Measurements from ENCODE around the gene PCDHGA8. TPM values are rescaled to one million over a fixed set of nuclear protein-coding genes. Genes with fewer than 3 reads are reported as not detected.

The PCDHGA8 gene
- total RNA-seq, 1 donor from 2014 or later, result 8.5 TPM

GRCh38 chr5:141366016-141366896 is 26.2 kb upstream of the PCDHGA8 start:
- no peaks in the 10 kb centered on the region for H3K27me3 ChIP-seq (ENCODE audit: low read depth)
- H3K36me3 ChIP-seq, result peaks cover 30% of the 10 kb centered on the region
- H3K9me3 ChIP-seq (replicated peaks), result peaks cover 98% of the 10 kb centered on the region
- TF ChIP-seq, protein P1, sequence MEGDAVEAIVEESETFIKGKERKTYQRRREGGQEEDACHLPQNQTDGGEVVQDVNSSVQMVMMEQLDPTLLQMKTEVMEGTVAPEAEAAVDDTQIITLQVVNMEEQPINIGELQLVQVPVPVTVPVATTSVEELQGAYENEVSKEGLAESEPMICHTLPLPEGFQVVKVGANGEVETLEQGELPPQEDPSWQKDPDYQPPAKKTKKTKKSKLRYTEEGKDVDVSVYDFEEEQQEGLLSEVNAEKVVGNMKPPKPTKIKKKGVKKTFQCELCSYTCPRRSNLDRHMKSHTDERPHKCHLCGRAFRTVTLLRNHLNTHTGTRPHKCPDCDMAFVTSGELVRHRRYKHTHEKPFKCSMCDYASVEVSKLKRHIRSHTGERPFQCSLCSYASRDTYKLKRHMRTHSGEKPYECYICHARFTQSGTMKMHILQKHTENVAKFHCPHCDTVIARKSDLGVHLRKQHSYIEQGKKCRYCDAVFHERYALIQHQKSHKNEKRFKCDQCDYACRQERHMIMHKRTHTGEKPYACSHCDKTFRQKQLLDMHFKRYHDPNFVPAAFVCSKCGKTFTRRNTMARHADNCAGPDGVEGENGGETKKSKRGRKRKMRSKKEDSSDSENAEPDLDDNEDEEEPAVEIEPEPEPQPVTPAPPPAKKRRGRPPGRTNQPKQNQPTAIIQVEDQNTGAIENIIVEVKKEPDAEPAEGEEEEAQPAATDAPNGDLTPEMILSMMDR (IDR thresholded peaks at IDR 0.05; ENCODE audit: borderline replicate concordance), result no peak
- DNase-seq, result no peak
- peaks cover 43% of the 10 kb centered on the region for H3K4me1 ChIP-seq
- intact Hi-C loops (cut with micrococcal nuclease), result no loop called here
- no peak overlapping the region for H3K4me3 ChIP-seq
- no peak overlapping the region for H3K27ac ChIP-seq (replicated peaks)

GRCh38 chr5:141369994-141370848 is 22.2 kb upstream of the PCDHGA8 start, which contains the start of gene PCDHGB3:
PCDHGB3 (plus strand) TSS chr5:141370242; CDS start chr5:141370395, 153 bp downstream.
- Histone ChIP-seq H3K36me3 (peaks cover 39% of the 10 kb centered on the region), H3K27ac (replicated peaks) (peak within 1 kb of the TSS; percentile 66), H3K9me3 (replicated peaks) (peaks cover 99% of the 10 kb centered on the region), H3K4me1 (peaks cover 59% of the 10 kb centered on the region), H3K27me3 (ENCODE audit: low read depth) (no peaks in the 10 kb centered on the region), H3K4me3 (peak within 1 kb of the TSS; percentile 57)
- DNase-seq, result peak; percentile 56
- TF ChIP-seq, protein P1 (IDR thresholded peaks at IDR 0.05; ENCODE audit: borderline replicate concordance), result peak; percentile 64
- intact Hi-C loops (cut with micrococcal nuclease), result no loop called here

- DNase-seq, result no peak
- peaks cover 32% of the 10 kb centered on the region for H3K36me3 ChIP-seq
- no peaks in the 10 kb centered on the region for H3K27me3 ChIP-seq (ENCODE audit: low read depth)
- H3K4me1 ChIP-seq, result peaks cover 59% of the 10 kb centered on the region
- peak overlapping the region; percentile 9 for H3K4me3 ChIP-seq
- peaks cover 97% of the 10 kb centered on the region for H3K9me3 ChIP-seq (replicated peaks)
- no peak overlapping the region for H3K27ac ChIP-seq (replicated peaks)
- intact Hi-C loops (cut with micrococcal nuclease), result no loop called here
- TF ChIP-seq, protein P1 (IDR thresholded peaks at IDR 0.05; ENCODE audit: borderline replicate concordance), result no peak
Measured at GRCh38 chr5:141371572-141372475, 20.6 kb upstream of the PCDHGA8 start.

GRCh38 chr5:141373673-141374317 is 18.6 kb upstream of the PCDHGA8 start, which contains the start of gene PCDHGA6:
PCDHGA6 (plus strand) TSS chr5:141373891; CDS start chr5:141374084, 193 bp downstream.
- Histone ChIP-seq H3K4me3 (peak within 1 kb of the TSS; percentile 52), H3K27me3 (ENCODE audit: low read depth) (no peaks in the 10 kb centered on the region), H3K4me1 (peaks cover 57% of the 10 kb centered on the region), H3K9me3 (replicated peaks) (peaks cover 98% of the 10 kb centered on the region), H3K27ac (replicated peaks) (no peak within 1 kb of the TSS), H3K36me3 (peaks cover 43% of the 10 kb centered on the region)
- DNase-seq, result no peak
- TF ChIP-seq, protein P1 (IDR thresholded peaks at IDR 0.05; ENCODE audit: borderline replicate concordance), result peak; percentile 62
- intact Hi-C loops (cut with micrococcal nuclease), result no loop called here

Measured in left ventricle myocardium inferior (tissue), 1 donor.